NOMO-1 treated with dmso at 0.1 percent for 144 hours (cell line): Measurements from ENCODE around the gene BMPR1B.

Experiments
- DNase-seq: peaks from one replicate; lab custom pipeline; 2025; ENCODE audit not compliant: unreplicated experiment; lab: John Stamatoyannopoulos, UW

BMPR1B gene

DNA sequence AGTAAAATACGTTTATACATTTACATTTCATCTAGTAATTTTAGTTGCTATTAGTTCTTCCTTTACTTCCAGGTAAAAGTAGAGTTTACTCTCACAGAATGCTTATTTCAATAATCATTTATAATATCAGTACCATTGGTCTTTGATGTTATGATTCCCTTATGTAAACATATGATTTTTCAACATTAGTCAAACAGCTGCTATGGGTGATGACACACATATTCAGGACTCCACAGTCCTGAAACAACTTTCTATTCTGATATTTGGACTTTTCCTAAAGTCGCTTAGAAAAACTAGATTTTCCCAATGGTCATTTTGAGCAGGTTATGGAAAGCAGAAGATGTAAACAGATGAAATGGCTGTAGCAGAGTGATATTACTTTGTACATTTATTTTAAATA is 421.2 kb downstream of the BMPR1B start:
- DNase-seq, result no peak

DNA sequence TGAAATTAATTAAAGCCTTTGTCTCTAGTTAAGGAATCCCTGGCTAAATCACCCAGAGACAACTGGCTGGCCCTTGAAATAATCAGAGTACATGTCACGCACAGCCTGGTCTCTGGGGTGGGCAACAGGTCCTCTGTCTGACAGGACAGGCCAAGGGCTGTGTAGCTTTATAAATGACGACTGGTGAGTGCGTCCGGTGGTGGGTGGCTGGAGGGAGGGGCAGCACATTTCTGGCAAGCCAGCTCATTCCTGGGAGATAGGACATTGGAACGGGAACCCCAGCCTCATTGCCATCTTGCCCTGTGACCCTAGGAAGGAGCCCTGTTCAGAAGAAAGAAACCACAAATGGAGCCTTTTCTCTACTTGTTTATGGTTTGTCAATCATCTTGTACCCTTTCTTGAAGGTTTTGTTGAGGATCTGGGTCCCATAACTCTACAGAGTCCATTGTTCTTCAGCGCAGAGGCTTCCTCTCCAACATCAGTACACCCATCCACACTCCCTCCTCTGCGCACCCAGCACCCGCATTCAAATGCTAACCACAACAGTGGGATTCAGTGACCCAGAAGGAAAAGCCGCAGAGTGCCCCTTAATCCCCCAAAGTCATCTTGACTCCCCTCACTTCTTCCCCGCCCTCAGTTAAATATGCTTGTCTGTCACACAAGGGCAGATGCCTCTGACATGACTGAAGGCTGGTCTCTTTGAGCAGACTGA is 422.9 kb downstream of the BMPR1B start:
- DNase-seq, result no peak

DNA sequence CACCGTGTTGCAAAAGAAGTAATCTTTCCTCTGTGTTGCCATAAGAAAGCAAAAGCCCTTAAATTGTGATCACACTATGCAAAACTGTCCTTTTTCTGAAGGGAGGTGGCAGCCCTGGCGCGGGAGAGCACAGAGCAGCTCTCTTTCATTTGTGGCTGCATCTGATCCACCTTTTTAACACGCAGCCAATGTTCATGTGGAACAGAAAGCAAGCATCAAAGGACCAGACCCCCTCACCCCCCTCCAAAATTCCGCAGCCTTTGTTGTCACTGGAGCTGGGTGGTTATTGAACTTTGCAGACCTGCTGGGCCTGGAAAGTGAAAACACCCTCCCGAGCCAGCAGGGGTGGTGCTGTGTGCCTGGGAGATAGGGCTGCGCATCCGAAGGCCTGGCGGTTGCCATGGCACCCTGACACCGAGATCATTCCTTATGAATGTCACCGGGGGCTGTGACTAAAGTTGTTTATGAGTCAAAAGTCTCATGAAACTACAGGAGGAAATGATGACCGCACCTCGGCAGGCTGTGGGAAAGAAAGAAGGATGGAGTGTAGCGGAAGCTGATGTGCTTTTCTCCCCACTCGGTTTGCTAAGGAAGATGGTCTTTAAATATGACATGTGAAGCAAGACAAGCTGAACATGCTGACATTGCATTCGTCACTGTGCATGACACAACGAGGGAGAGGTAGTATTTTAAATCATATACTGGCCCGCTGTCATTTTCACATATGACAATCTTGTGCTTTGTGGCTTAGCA is 423.7 kb downstream of the BMPR1B start:
- DNase-seq, result no peak

DNA sequence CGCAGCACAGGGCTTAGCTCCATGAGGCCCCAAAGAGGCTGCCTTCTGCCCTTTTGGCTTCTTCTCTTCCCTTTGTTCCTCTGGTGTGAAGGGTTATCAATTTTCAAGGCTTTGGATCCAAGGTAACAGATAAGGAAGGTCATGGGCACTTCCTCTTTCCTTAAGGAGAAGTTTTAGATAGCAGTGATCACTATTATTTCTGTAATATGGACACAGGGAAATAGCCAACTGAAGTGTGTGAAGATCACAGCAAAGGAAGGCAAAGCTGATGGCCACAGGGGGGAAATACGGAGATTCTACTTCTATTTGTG is 424.2 kb downstream of the BMPR1B start:
- no peak for DNase-seq

DNA sequence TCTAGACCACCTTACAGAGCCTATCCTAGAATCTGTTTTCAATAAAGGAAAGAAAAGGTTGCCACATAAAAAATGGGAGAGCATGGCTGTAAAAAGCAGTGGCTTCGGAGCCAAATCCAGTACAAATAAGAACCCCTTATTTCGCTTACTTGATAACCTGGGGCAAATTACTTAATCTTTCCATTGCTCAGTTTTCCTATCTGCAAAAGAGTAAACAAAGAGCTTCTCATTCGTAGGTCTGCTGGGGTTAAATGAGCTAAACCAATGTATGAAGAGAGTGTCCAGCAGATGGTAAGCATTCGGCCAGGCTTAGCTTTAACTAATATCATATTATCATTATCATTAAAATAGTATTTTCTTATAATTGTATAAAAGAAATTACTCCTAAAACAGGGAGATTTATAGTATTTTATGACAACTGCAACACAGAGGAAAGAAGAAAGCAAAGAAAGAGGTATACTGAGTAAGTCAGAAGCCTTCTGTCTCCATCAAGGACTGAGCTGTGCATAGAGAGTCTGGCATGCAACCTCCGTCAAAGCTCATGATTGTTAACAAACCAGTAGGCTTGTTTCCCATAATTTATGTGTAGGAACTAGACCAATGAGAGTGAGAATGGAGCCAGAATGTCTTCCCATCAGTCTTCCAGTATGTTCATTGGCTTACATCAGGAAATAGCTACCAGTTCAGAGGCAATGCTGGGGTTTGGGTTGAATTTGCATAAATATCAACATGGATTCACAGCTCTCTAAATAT is 426.1 kb downstream of the BMPR1B start:
- DNase-seq, result no peak

DNA sequence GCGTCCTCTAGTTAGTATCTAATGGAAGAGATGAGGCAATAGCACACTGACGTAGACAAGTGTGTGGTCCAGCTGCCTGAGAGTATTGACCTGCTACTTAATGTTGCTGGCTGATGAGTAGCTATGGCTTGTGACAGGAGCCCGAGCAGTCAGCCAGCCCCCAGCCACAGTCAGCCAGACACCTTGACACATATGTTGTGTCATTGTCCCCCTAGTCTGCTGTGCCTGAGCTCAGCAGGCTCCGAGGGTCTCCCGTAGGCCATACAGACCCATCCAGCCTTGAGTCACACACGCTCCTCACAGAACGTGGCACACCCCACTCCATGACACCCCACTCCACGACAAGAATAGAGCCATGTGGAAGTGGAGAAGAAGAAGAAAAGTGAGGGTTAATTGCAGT is 428.9 kb downstream of the BMPR1B start:
- no peak for DNase-seq

DNA sequence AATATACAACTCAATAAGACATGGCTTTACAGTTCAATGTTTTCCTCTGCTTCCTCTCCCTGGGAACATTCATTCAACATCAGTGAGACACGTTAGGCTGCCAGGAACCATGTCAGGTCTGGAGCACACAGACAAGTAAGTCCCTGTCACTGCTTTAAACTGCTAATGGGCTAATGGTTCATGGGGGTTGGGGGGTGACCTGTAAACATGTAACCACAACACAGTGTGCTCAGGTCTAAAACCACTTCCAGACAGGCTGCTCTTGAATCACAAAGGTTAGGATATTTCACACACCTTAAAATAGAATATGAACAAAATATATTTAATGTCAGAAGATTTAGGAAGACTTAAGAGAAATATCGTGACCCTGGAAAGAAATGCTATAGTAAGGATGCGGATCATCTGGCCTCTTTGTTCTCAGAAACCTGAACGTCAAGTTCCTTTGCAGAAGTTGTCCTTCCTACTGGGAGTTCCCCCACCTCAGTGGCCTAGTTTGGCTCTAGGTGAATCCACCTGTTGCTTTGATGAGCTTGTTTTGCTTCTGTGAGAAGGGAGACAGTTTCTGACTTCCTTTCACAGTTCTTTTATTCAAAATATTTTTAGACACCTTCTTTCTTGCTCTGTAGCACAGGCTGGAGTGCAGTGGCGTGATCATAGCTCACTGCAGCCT is 431.1 kb downstream of the BMPR1B start:
- no peak for DNase-seq

DNA sequence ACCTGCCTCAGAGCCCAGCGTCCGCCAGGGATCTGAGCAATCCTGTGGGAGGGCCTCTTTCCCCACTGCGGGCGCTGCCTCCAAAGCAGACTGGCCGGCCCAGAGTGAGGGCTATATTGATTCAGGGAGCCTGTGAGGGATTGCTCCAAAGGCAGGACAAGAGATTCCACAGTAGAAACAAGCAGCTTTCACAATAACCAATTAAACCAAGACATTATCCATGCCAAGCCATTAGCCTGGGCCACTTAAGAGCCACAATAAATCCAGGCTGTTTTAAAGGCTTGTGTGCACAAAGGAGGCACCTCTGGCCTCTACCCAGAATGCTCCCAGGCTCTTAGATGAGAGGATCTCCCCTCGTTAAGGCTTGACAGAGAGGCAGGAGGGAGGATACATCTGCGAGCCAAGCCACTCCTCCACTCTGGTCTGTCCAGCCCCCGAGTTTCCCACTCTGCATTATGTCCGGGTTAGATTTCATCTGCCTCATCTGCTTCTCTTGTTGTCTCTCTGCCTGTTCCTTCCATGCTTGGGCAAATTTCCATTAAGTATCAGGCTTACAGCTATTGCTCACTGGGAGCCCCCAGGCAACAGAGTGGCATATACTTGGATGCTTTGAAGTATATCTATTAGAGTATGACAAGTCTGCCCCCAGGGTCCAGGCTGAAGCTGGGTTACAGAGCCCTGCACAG is 433.1 kb downstream of the BMPR1B start:
- DNase-seq, result no peak

DNA sequence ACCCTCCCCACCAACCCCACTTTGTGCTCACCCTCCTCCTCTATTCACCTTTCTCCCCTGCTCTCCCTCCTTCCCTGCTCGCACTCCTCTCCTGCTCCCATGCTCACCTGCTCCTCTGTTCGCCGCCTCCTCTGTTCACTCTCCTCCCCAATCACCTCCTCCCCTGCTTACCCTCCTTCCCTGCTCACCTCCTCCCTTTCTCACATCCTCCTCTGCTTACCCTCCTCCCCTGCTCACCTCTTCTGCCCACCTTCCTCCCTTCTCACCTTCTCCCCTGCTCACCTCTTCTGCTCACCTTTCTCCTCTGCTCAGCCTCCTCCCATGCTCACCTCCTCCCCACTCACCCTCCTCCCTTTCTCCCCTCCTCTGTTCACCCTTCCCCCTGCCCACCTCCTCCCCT is 433.8 kb downstream of the BMPR1B start:
- DNase-seq, result no peak

DNA sequence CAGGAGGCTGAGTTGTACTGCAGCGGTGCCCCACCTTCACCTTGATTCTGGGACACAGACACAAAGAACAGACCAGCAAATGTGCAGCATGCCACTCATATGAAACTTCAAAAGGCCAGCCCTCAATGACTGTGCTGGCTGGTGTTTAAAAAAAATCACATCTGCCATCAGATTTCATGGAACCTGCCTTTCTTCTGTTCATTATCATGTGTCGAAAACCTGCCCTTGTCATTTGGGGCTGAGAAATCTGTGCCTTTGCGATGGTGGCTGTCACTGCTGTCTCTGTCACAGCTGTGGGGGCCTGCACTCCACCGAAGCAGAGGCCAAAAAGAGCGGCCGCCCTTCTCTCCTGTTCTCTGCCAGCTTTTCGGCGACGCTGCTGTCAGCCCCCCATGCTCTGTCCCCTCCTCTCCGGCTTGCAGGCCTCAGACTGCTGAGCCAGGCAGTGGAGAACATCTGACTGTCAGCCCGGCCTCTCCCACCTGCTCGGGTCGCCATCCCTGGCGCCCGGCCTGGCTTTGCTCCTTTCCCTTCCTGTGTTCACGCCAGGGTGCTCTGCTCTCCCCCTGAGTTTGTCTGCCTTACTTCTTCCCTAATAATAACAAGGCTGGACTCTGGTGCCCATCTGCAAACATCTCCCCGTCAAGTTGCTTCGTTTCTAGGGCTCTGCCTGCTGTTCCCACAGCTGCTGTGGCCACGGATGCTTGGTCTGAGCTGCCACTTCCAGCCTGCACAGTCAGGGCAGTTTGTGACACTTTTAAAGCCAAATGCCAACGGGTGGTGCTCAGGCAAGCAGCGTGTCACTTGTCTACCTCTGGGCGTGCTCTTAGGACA is 435.9 kb downstream of the BMPR1B start:
- DNase-seq, result no peak

DNA sequence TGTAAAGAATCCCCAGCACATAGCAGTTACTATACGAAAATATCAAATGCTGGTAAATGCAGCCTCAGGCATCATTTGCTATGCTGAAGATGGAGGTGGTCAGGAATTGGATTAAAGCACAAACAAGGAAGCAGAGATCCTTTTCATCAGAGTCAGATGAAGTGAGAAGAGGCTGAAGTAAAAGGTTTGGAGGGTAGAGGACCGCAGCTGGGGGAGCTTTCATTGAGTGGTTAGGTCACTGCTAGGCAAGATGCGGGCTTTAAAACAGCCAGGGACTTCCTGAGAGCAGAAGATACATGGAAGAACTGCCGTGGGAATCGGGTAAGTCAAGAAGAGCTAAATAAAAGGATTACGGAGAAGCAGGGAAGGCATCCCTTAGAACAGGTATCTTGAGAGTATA is 439.6 kb downstream of the BMPR1B start:
- no peak for DNase-seq

DNA sequence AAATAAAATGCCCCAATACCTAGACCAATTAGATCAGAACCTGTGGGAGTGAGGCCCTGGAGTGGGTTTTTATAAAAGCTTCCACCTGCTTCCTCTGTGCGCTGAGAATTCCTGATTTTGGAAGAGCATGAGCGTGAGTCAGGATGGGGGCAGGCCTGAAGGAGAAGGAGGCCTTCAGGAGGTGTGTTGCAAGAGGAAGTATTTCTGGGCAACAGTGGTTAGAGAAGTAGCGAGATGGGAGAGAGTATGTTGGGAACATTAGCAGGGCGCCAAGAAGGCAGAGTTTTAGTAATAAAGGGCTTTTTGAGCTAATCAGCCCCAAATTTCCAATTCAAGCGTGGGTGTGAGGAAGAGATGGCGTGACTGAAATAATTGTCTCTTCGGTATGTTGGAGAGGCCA is 441.2 kb downstream of the BMPR1B start:
- DNase-seq, result no peak

DNA sequence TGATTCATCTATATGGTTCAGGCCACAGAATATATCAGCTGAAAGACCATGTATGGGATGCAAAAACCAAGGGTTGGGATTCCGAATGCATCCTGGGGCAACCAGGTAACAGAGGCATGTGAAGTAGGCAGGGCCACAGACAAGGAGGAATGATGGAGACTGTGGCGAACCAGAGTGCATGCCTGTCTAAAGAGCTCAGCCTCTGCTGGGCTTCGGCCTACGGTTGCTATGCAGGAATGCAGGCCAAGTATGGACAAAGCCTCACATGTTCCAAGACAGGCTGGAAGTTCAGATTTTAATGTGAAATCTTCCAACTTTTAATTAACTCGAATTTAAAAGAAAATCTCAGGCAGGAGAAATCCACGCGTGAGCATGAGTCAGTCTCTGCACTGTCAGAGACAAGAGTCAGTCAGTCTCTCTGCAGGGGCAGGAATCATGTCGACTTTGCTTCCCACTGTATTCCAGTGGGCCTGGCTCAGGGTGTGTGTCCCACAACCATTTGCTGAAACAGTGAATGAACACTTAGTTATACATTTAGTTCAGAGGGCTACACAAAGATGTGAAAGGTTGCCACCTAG is 446.6 kb downstream of the BMPR1B start:
- DNase-seq, result no peak

DNA sequence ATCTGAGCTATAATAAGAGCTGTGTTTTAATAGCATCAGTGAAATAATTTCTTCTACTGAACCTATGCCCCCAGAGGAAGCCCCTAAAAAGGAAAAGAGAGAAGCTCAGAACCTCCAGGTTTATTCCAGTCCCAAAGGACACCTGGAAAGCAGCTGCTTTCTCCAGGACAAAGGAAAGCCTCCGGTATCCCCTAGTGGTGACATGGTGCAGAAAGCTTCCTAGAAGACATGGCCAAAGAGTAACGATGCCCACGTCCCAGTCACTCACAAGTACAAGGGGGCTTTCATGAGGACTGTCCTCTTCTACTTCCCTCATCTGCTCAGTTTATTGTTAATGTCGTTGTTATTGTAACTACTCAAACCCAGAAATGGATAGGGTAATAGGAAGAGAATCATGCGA is 447.1 kb downstream of the BMPR1B start:
- DNase-seq, result no peak
